H1 (cell line): ENCODE measurements around the gene GPER1. TPM values are rescaled to one million over a fixed set of nuclear protein-coding genes. Genes with fewer than 3 reads are reported as not detected.

ENCODE experiments used
- ASH2L ChIP-seq: fragments of 200-600, 300-600 bp; sonication (generic); IDR thresholded peaks from one replicate; pipeline ENCODE4 v1.7.1; 2017; ENCODE audit warnings: low read length
- BACH1 ChIP-seq: IDR thresholded peaks from 2 replicates; pipeline ENCODE4 v1.6.1; 2012; ENCODE audit warnings: low read length, improper control_type of control experiment
- CBX5 ChIP-seq: fragments of 300-800, 300-1000 bp; sonication (generic); IDR thresholded peaks from 2 replicates; pipeline ENCODE4 v1.7.1; 2016; ENCODE audit warnings: antibody characterized with exemption, low read length, low read depth
- CREB1 ChIP-seq: IDR thresholded peaks from 2 replicates; pipeline ENCODE4 v1.6.1; 2012; ENCODE audit warnings: inconsistent platforms
- EZH2 ChIP-seq: fragments of 200-600 bp; sonication (generic); IDR thresholded peaks from 2 replicates; pipeline ENCODE4 v1.7.1; 2012; ENCODE audit warnings: low read depth, mild to moderate bottlenecking, moderate library complexity, low read length, inconsistent platforms; ENCODE audit not compliant: severe bottlenecking
- GABPA ChIP-seq: IDR thresholded peaks from 2 replicates; pipeline ENCODE4 v1.6.1; 2011; ENCODE audit warnings: mild to moderate bottlenecking, low read length, moderate library complexity, borderline replicate concordance; ENCODE audit not compliant: insufficient read depth
- HDAC2 ChIP-seq, 2 experiments: fragments of 300-600 bp in 1 of 2; sonication (generic) in 1 of 2; IDR thresholded peaks; 2 replicates each; pipeline ENCODE4 v1.6.1; 2011 to 2012; ENCODE audit warnings: low read depth in 2 of 2, low read length in 2 of 2, mild to moderate bottlenecking in 2 of 2, moderate library complexity in 2 of 2, borderline replicate concordance in 1 of 2, inconsistent platforms in 1 of 2
- JUN ChIP-seq: IDR thresholded peaks from 2 replicates; pipeline ENCODE4 v1.6.1; 2011; ENCODE audit warnings: low read depth, mild to moderate bottlenecking, improper control_type of control experiment, low read length
- KDM1A ChIP-seq: fragments of 200-600, 300-600 bp; sonication (generic); IDR thresholded peaks from 2 replicates; pipeline ENCODE4 v1.7.1; 2016; ENCODE audit warnings: mild to moderate bottlenecking, low read length, borderline replicate concordance
- KDM5A ChIP-seq: fragments of 200-600 bp; IDR thresholded peaks from 2 replicates; pipeline ENCODE4 v1.7.1; 2012; ENCODE audit warnings: mild to moderate bottlenecking, low read length, inconsistent platforms, mixed read lengths
- MAX ChIP-seq: IDR thresholded peaks from 2 replicates; pipeline ENCODE4 v1.6.1; 2012; ENCODE audit warnings: inconsistent platforms
- POLR2A ChIP-seq, 2 experiments: IDR thresholded peaks; 1 replicate in 1 of 2; 2 replicates in 1 of 2; pipeline ENCODE4 v1.6.1; 2011; ENCODE audit warnings: low read depth in 2 of 2, low read length in 2 of 2, mild to moderate bottlenecking in 2 of 2; ENCODE audit errors: control extremely low read depth in 1 of 2
- POU5F1 ChIP-seq: IDR thresholded peaks from 2 replicates; pipeline ENCODE4 v1.6.1; 2011; ENCODE audit warnings: low read depth, mild to moderate bottlenecking, low read length, moderate library complexity
- RAD21 ChIP-seq, 2 experiments: IDR thresholded peaks in 1 of 2; conservative IDR thresholded peaks in 1 of 2; 2 replicates each; pipeline ENCODE4 v1.6.1; 2011; ENCODE audit warnings: low read depth in 2 of 2, low read length in 2 of 2, improper control_type of control experiment in 1 of 2, inconsistent platforms in 1 of 2, mild to moderate bottlenecking in 1 of 2, moderate library complexity in 1 of 2
- RBBP5 ChIP-seq: IDR thresholded peaks from 2 replicates; pipeline ENCODE4 v1.7.1; 2012; ENCODE audit warnings: low read depth, mild to moderate bottlenecking, inconsistent platforms, low read length, moderate library complexity, borderline replicate concordance
- RNF2 ChIP-seq: fragments of 200-900, 300-1000 bp; sonication (generic); IDR thresholded peaks from 2 replicates; pipeline ENCODE4 v1.7.1; 2016; ENCODE audit warnings: borderline replicate concordance, low read depth, mild to moderate bottlenecking, antibody characterized with exemption, low read length; ENCODE audit not compliant: poor library complexity, severe bottlenecking; ENCODE audit errors: missing control alignments
- SIN3A ChIP-seq, 2 experiments: IDR thresholded peaks in 1 of 2; conservative IDR thresholded peaks in 1 of 2; 2 replicates each; pipeline ENCODE4 v1.6.1; 2011 to 2012; ENCODE audit warnings: low read length in 2 of 2, improper control_type of control experiment in 1 of 2, low read depth in 1 of 2, mild to moderate bottlenecking in 1 of 2
- SIRT6 ChIP-seq: IDR thresholded peaks from one replicate; pipeline ENCODE4 v1.7.1; 2012; ENCODE audit warnings: low read length, inconsistent platforms
- SP4 ChIP-seq: IDR thresholded peaks from 2 replicates; pipeline ENCODE4 v1.6.1; 2012; ENCODE audit warnings: low read length, inconsistent platforms
- TCF12 ChIP-seq: IDR thresholded peaks from 2 replicates; pipeline ENCODE4 v1.6.1; 2011; ENCODE audit warnings: low read depth, mild to moderate bottlenecking, low read length
- YY1 ChIP-seq: IDR thresholded peaks from 2 replicates; pipeline ENCODE4 v1.6.1; 2011; ENCODE audit warnings: low read depth, mild to moderate bottlenecking, low read length
- polyA plus RNA-seq, 7 experiments: library from polyadenylated mRNA; depleted of rRNA in 3 of 7; stranded (reverse) in 5 of 7; unstranded in 2 of 7; fragments of >200 nt in 5 of 7; fragments of 200-250 nt in 2 of 7; gene quantifications; 1 replicate in 5 of 7; 2 replicates in 1 of 7; 4 replicates in 1 of 7; pipeline versions ENCODE4 v1.2.1 to v1.2.3, GENCODE V29; 2011 to 2013; ENCODE audit warnings: missing spikeins in 2 of 7, mixed read lengths in 2 of 7
- total RNA-seq: library from RNA; stranded (reverse); fragmentation: NEBNext Ultra II Directional; extraction: Animal tissue kit (Norgen Biotek cat#: 25700); gene quantifications from 2 replicates; pipeline ENCODE4 v1.2.1, GENCODE V29; 2021

The GPER1 gene
- total and polyA plus RNA-seq, 2 of the 8 experiments (the other 6 are each of a cell fraction or from before 2014, with no cell fraction given): 0.24 to 0.47 TPM

DNA sequence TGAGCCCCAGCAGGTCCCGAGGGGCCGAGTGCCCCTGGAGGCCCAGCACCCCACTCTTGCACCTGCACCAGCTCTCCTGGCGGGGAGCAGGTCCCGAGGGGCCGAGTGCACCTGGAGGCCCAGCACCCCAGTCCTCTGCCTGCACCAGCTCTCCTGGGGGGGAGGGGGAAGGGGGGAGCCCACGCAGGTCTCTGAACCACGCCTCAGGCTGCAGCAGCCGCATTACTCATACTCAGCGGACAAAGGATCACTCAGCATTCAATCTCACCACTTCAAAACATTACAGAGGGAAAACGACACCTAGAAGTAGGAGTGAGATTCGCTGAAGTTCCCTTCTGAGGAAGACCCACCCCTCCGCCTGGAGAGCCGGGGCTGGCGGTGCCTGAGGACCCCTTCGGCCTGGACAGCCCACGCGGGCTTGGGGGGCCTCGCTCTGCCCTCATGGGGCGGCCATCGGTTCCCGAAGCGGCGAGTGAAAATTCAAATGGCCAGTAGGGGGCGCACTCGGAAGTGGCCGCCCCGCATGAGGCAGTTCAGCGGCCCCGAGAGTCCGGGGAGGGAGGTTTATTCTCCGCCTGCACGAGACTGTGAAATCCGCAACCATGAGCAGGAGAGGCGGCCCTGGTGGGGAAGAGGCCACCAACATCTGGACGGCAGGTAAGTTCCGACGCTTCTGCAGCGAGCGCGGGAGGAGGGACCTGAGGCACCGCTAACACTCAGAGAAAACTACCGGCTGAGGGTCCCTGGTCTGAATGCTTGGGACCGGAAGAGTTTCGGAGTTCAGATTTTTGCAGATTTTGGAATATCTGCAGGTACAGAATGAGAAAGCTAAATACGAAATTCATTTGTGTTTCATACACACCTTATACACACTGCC lies 1.1 kb upstream of the GPER1 start (continued):
- TF ChIP-seq GABPA (peak; percentile 79; the same call in 1 of the 2 replicates), CBX5 (no peak), SIN3A (conservative IDR thresholded peaks at IDR 0.05 in 1 of 2, IDR thresholded peaks at IDR 0.05 in 1 of 2; ENCODE audit: low read depth in 1 of 2, low read length in 2 of 2) (no peak), CREB1 (0 out of 2 replicates have a peak, but pooled peaks have one; percentile 33), BACH1 (peak; percentile 25; the same call in 1 of the 2 replicates), POLR2A (IDR thresholded peaks at IDR 0.05; ENCODE audit: control extremely low read depth in 1 of 2, low read depth in 2 of 2, low read length in 2 of 2) (no peak), JUN (no peak), KDM1A (0 out of 2 replicates have a peak, but pooled peaks have one; percentile 15), SIRT6 (no peak), EZH2 (no peak), TCF12 (no peak), ASH2L (no peak), KDM5A (no peak), HDAC2 (IDR thresholded peaks at IDR 0.05; ENCODE audit: borderline replicate concordance in 1 of 2, low read depth in 2 of 2, low read length in 2 of 2) (peak in 1 of 2 experiments; percentile 53; a peak in 1 of 4 replicates), RNF2 (no peak), YY1 (peak; percentile 87), MAX (peak; percentile 61), RAD21 (IDR thresholded peaks at IDR 0.05 in 1 of 2, conservative IDR thresholded peaks at IDR 0.05 in 1 of 2; ENCODE audit: low read depth in 2 of 2, low read length in 2 of 2) (peak; percentile 40 to 55), POU5F1 (no peak), RBBP5 (no peak), SP4 (no peak)
